Ovary (tissue), 3 donors: Measurements from ENCODE around the gene TES.
A peak's percentile ranks its signal among the peaks of the same experiment; 100 is the strongest.

Experiments used
- CTCF ChIP-seq, 3 donors: fragments of 450-650 bp in 2 of 3; fragments of 200-600 bp in 1 of 3; IDR thresholded peaks; one replicate each; pipeline versions ENCODE4 v1.5.1 to v1.8.0; 2016 to 2022; ENCODE audit warnings: antibody characterized with exemption in 3 of 3, mild to moderate bottlenecking in 1 of 3
- EP300 ChIP-seq: sonication (generic); formaldehyde crosslinking; IDR thresholded peaks from one replicate; pipeline ENCODE4 v1.6.1; 2017; ENCODE audit warnings: antibody characterized with exemption
- POLR2A ChIP-seq: fragments of 450-650 bp; IDR thresholded peaks from one replicate; pipeline ENCODE4 v1.6.1; 2017; ENCODE audit warnings: antibody characterized with exemption, mild to moderate bottlenecking, moderate library complexity
- donor health status: DM: no; HTN: no; CAD: no.

DNA sequence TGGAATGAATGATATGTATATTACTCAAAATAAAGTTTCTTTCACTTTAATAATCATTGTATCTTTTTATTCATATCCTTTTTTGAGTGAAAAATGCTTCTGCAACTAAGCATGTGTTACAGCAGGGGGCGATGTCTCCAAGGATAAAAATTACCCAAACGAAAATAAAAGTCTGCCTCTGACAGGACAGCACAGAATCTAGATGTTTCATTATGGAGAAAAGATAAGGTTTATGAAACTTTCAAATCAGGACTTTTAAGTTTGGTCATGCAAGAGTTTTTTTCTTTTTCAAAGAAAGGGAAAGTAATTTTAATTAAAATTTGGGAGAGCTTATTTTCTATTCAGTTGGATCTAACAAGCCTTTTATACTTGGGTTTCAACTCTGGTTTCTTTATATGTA, 48.4 kb downstream of the TES start:
- TF ChIP-seq CTCF (IDR thresholded peaks at IDR 0.05) (peak; percentile 76 to 96 (median 93)), EP300 (no peak), POLR2A (no peak)
